Activated CD4-positive, alpha-beta T cell treated with anti-CD3 and anti-CD28 coated beads, Interleukin-2, amount 10 ng/mL, durations not matched to agents 7 days and 5 days (primary cell): ENCODE results near the gene ZNF714. TPM values are rescaled to one million over a fixed set of nuclear protein-coding genes. Genes with fewer than 3 reads are reported as not detected.

Source experiments
- CTCF ChIA-PET: fragments of 350-600 bp; sonication (Branson Sonifier 250); formaldehyde crosslinking; loops from one replicate; lab custom pipeline; 2021; ENCODE audit warnings: antibody characterized with exemption; lab: Charles Lee
- POLR2A ChIA-PET: fragments of 350-600 bp; sonication (Branson Sonifier 250); formaldehyde crosslinking; loops from one replicate; lab custom pipeline; 2021; ENCODE audit warnings: antibody characterized with exemption; lab: Charles Lee
- DNase-seq: peaks from one replicate; pipeline ENCODE4 v3.0.0-alpha.2; 2020
- H3K27ac Mint-ChIP-seq: one replicate; pipeline ENCODE4 v1.8.0; 2021; ENCODE audit warnings: mild to moderate bottlenecking, moderate library complexity, mixed read lengths
- H3K27me3 Mint-ChIP-seq: one replicate; pipeline ENCODE4 v1.8.0; 2021; ENCODE audit warnings: mixed read lengths
- H3K36me3 Mint-ChIP-seq: one replicate; pipeline ENCODE4 v1.8.0; 2021; ENCODE audit warnings: low read depth, mixed read lengths
- H3K4me1 Mint-ChIP-seq: one replicate; pipeline ENCODE4 v1.8.0; 2021; ENCODE audit warnings: mixed read lengths
- H3K4me3 Mint-ChIP-seq: one replicate; pipeline ENCODE4 v1.8.0; 2021; ENCODE audit warnings: mild to moderate bottlenecking, moderate library complexity, mixed read lengths
- H3K9me3 Mint-ChIP-seq: one replicate; pipeline ENCODE4 v1.8.0; 2021; ENCODE audit warnings: mixed read lengths
- total RNA-seq, 2 experiments: library from RNA; stranded (reverse); gene quantifications; one replicate each; pipeline ENCODE4 v1.2.3, GENCODE V29; 2021

Gene ZNF714
- total RNA-seq, 2 experiments from 2014 or later = 22.0 to 24.7 TPM

DNA sequence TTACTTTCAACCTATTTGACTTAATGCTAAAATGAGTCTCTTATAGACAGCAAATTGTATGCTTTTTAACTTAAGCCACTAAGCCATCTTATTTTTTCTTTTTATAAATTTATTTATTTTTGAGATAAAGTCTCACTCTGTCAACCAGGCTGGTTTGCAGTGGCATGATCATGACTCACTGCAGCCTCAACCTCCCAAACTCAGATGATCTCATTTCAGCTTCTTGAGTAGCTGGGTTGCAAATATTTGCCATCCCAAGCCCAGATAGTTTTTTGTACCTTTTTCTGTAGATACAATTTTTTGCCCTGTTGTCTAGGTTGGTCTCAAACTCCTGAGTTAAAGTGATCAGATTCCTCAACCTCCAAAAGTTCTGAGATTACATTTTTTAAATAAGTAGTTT, 27.1 kb downstream of the ZNF714 start:
- CTCF ChIA-PET = no interaction called here

DNA sequence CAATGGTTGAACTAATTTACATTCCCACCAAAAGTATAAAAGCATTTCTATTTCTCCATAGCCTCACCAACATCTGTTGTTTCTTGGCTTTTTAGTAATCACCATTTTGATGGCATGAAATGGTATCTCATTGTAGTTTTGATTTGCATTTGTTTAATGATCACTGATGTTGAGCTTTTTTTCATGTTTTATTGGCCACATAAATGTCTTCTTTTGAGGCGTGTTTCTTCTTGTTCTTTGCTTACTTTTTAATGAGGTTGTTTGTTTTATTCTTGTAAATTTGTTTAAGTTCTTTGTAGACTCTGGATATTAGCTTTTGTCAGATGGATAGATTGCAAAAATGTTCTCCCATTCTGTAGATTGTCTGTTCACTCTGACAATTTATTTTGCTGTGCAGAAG, 28.2 kb downstream of the ZNF714 start:
- Mint-ChIP-seq H3K4me1 (no peaks in the 10 kb centered on the region), H3K27ac (no peak overlapping the region), H3K36me3 (peaks cover 80% of the 10 kb centered on the region), H3K4me3 (no peak overlapping the region), H3K27me3 (no peaks in the 10 kb centered on the region), H3K9me3 (peaks cover 37% of the 10 kb centered on the region)
- ChIA-PET POLR2A (no interaction called here), CTCF (interaction anchor here (0.6 kb wide), 1 partner anchor 321 kb away, joined by 3 read pairs; no protein-coding TSS in a partner anchor)
- DNase-seq = no peak

More for the DNA sequence above, 27.1 kb downstream of the ZNF714 start:
- Mint-ChIP-seq H3K27ac (no peak overlapping the region), H3K9me3 (peaks cover 30% of the 10 kb centered on the region), H3K4me1 (no peaks in the 10 kb centered on the region), H3K4me3 (no peak overlapping the region), H3K36me3 (peaks cover 78% of the 10 kb centered on the region), H3K27me3 (no peaks in the 10 kb centered on the region)
- no peak for DNase-seq
- POLR2A ChIA-PET = no interaction called here

DNA sequence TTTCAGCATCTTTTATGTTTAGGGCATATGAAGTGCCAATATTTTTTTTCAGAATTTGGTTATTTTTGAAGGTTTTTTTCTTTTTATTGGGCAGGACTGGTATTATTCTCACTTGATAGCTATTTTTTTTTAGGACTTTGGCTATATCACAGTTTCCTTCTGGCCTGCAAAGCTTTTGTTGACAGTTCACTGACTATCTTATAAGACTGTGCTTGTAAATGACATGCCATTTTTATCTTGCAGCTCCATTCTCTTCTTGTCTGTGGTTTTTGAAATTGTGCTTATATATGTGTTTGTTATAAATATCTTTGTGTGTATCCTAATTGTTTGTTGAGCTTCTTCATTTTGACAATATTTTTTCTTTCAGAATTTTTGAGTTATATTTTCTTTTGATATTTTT, 33.4 kb downstream of the ZNF714 start:
- Mint-ChIP-seq H3K27ac (no peak overlapping the region), H3K27me3 (no peaks in the 10 kb centered on the region), H3K4me3 (no peak overlapping the region), H3K4me1 (no peaks in the 10 kb centered on the region), H3K36me3 (peaks cover 77% of the 10 kb centered on the region), H3K9me3 (peaks cover 51% of the 10 kb centered on the region)
- ChIA-PET POLR2A (no interaction called here), CTCF (no interaction called here)
- no peak for DNase-seq

DNA sequence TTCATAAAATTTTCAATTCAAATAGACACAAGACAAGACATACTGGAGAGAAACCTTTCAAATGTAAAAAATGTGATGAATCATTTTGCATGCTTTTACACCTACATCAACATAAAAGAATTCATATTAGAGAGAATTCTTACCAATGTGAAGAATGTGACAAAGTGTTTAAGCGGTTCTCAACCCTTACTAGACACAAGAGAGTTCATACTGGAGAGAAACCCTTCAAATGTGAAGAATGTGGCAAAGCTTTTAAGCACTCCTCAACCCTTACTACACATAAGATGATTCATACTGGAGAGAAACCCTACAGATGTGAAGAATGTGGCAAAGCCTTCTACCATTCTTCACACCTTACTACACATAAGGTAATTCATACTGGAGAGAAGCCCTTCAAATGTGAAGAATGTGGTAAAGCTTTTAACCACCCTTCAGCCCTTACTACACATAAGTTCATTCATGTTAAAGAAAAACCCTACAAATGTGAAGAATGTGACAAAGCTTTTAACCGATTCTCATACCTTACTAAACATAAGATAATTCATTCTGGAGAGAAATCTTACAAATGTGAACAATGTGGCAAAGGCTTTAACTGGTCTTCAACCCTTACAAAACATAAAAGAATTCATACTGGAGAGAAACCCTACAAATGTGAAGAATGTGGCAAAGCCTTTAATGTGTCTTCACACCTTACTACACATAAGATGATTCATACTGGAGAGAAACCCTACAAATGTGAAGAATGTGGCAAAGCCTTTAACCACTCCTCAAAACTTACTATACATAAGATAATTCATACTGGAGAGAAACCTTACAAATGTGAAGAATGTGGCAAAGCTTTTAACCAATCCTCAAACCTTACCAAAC, 35.3 kb downstream of the ZNF714 start:
- Mint-ChIP-seq H3K27me3 (no peaks in the 10 kb centered on the region), H3K9me3 (peaks cover 38% of the 10 kb centered on the region), H3K4me1 (no peaks in the 10 kb centered on the region), H3K36me3 (peaks cover 65% of the 10 kb centered on the region), H3K4me3 (no peak overlapping the region), H3K27ac (no peak overlapping the region)
- ChIA-PET POLR2A (no interaction called here), CTCF (no interaction called here)
- no peak for DNase-seq

DNA sequence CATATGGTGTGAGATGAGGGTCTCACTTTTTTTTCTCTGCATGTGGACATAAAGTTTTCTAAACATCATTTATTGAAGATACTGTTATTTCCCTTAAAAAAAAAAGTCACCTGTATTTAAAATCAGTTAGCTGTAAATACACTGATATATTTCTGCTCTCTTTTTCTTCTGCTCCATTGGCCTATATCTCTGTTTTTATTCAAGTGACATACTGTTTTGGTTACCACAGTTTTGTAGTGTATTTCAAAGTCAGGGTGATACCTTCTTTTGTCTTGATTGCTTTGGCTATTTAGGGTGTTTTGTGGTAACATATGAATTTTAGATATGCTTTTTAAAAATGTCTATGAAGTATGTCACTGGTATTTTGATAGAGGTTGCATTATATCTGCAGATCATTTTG, 44.1 kb downstream of the ZNF714 start:
- peaks cover 18% of the 10 kb centered on the region for H3K36me3 Mint-ChIP-seq
- DNase-seq = no peak
- ChIA-PET CTCF (no interaction called here), POLR2A (no interaction called here)
- H3K27me3 Mint-ChIP-seq = no peaks in the 10 kb centered on the region
- H3K4me1 Mint-ChIP-seq = no peaks in the 10 kb centered on the region
- H3K9me3 Mint-ChIP-seq = peaks cover 20% of the 10 kb centered on the region
- H3K4me3 Mint-ChIP-seq = no peak overlapping the region
- no peak overlapping the region for H3K27ac Mint-ChIP-seq

DNA sequence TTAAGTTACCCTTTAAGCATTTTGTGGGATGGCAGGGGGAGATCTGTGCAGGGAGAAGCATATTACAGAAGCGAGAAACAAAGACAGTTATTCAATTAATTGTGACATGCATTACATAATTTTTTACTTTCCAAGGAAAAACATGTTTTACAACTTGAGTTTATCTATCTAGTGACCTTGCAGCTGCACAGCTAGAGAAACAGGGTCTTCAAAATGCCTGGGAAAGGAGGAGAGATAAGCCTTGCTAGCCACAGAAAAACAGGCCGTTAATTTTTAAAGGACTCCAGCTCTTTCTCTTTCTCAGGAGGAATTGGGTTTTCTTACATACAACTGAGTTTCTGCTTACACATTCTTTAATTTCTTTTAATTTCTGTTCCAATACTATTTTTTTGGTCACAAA, 45.0 kb downstream of the ZNF714 start:
- Mint-ChIP-seq H3K27me3 (no peaks in the 10 kb centered on the region), H3K4me3 (no peak overlapping the region), H3K9me3 (peaks cover 20% of the 10 kb centered on the region), H3K36me3 (peaks cover 13% of the 10 kb centered on the region), H3K4me1 (no peaks in the 10 kb centered on the region), H3K27ac (no peak overlapping the region)
- no peak for DNase-seq
- ChIA-PET CTCF (no interaction called here), POLR2A (no interaction called here)

DNA sequence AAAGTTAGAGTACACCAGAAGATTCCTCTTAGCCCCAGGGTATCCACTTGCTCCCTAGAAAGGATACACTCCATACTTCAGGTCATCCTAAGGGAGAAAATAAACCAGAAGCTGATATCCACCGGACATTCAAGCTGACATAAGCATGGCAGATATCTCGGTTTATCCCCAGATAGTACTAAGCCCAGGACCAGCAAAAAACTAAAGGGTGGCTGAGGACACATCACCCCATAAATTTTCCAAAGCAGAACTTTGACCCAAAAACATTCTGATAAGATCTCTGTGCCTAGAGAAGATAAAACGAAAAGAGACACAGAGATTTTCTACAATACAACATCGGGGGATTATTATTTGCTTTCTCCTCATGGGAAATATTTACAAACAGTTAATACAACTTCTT, 45.9 kb downstream of the ZNF714 start:
- H3K4me3 Mint-ChIP-seq = no peak overlapping the region
- no peaks in the 10 kb centered on the region for H3K4me1 Mint-ChIP-seq
- DNase-seq = no peak
- H3K36me3 Mint-ChIP-seq = peaks cover 6% of the 10 kb centered on the region
- H3K9me3 Mint-ChIP-seq = peaks cover 20% of the 10 kb centered on the region
- CTCF ChIA-PET = no interaction called here
- POLR2A ChIA-PET = no interaction called here
- no peak overlapping the region for H3K27ac Mint-ChIP-seq
- H3K27me3 Mint-ChIP-seq = no peaks in the 10 kb centered on the region

DNA sequence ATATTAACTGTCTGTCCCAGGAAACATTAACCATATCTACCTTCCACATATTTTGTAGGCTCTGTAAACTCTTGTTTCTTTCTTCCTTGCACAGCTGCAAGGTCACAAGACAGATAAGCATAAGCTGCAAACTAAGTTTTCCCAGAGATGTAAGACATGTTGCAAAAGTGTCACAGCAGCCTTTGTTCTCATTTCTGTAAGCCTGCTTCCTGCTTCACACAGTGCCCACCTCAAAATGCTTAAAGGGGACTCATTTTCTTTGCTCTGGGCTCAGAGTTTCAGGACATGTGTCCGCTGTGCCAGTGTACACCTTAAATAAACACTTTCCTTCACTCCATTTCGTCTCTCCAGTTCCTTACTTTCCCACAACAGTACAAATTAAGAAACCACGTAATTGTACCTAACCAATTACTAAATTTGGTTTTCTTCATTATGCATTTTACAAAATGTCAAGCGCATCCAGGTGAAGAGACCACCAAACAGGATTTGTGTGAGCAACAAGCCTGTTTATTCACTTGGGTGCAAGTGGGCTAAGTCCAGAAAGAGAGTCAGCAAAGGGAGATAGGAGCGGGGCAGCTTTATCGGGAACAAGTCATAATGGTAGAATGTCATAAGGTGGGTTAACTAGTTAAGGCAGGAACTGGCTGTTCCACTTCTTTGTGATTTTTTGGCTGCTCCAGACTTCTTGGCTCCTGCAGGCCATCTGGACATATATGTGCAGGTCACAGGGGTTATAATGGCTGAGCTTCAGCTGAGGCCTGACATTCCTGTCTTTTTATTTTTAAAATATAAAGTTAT, 47.1 kb downstream of the ZNF714 start:
- H3K27me3 Mint-ChIP-seq = no peaks in the 10 kb centered on the region
- ChIA-PET CTCF (no interaction called here), POLR2A (no interaction called here)
- no peak overlapping the region for H3K4me3 Mint-ChIP-seq
- H3K27ac Mint-ChIP-seq = no peak overlapping the region
- no peak for DNase-seq
- H3K36me3 Mint-ChIP-seq = peaks cover 4% of the 10 kb centered on the region
- no peaks in the 10 kb centered on the region for H3K4me1 Mint-ChIP-seq
- H3K9me3 Mint-ChIP-seq = peaks cover 20% of the 10 kb centered on the region

DNA sequence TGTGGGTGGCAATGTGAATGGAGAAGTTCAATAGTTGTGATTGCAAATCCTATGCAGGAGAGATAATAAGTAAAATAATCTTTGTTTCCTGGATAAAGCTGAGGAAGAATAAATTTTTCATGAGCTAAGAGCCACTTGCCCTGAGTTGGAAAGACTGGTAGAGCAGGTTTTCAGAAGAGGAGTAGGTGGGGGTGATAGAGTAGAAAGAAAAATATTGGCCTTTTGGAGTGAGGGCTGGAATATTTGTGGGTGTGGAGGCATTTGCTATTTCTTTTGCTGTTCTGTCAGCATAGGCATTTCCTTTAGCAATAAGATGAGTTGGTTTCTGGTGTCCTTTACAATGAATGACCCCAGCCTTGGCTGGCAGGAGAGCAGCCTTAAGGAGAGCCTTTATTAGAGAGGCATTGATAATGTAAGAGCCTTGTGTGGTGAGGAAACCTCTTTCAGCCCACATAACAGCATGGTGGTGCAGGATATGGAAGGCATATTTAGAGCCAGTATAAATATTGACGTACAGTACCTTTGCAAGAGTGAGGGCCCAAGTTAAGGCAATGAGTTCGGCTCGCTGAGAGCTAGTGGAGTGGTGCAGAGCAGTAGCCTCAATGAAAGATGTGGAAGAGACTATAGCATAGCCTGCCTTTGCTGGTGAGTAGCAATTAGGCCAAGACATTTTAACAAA, 48.2 kb downstream of the ZNF714 start:
- POLR2A ChIA-PET = no interaction called here
- CTCF ChIA-PET = interaction anchor here (1.1 kb wide), 1 partner anchor 12 kb away, joined by 3 read pairs; the partner anchor contains the start of gene ZNF431
- peaks cover 25% of the 10 kb centered on the region for H3K9me3 Mint-ChIP-seq
- no peak for DNase-seq
- H3K4me1 Mint-ChIP-seq = peaks cover 1% of the 10 kb centered on the region
- no peak overlapping the region for H3K27ac Mint-ChIP-seq
- no peaks in the 10 kb centered on the region for H3K27me3 Mint-ChIP-seq
- H3K36me3 Mint-ChIP-seq = peaks cover 2% of the 10 kb centered on the region
- H3K4me3 Mint-ChIP-seq = no peak overlapping the region

DNA sequence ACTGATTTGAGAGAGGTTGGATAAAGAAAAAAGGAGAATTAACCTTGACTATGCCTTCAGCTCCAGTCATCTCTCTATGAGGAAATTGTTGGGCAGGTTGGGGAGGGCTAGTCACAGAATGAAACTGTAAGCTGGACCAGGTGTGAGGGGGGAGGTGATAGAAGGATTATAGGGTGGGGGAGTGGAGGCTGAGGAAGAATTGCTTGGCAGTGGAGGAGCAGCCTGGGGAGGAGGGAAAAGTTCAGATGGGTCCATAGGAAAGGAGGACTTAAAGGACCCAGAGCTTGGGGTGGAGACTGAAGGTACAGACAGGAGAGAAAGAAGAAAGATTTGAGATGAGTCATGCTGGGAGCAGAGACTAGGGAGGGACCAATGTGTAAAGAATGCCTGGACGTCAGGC, 51.6 kb downstream of the ZNF714 start:
- H3K36me3 Mint-ChIP-seq = no peaks in the 10 kb centered on the region
- peaks cover 1% of the 10 kb centered on the region for H3K4me1 Mint-ChIP-seq
- POLR2A ChIA-PET = no interaction called here
- H3K27ac Mint-ChIP-seq = no peak overlapping the region
- H3K27me3 Mint-ChIP-seq = no peaks in the 10 kb centered on the region
- H3K4me3 Mint-ChIP-seq = no peak overlapping the region
- peaks cover 15% of the 10 kb centered on the region for H3K9me3 Mint-ChIP-seq
- CTCF ChIA-PET = no interaction called here
- DNase-seq = no peak

DNA sequence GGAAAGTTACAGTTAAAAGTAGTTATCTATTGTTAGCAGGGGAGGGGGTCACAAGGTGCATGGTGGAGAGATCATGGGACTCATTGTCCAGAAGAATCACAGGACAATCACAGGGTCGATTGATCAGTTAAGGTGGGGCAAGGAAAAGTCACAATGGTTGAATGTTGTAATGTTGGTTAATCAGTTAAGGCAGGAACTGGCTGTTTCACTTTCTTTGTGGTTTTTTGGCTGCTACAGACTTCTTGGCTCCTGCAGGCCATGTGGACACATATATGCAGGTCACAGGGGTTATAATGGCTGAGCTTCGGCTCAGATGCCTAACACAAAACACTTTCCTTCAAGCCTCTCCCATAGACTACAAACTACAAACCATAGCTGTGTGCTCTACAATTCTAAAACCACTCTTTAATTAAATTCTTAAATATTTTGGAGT, 52.9 kb downstream of the ZNF714 start:
- CTCF ChIA-PET = interaction anchor here (0.6 kb wide), 1 partner anchor 9 kb away, joined by 3 read pairs; no protein-coding TSS in a partner anchor
- POLR2A ChIA-PET = no interaction called here
- Mint-ChIP-seq H3K36me3 (no peaks in the 10 kb centered on the region), H3K27ac (no peak overlapping the region), H3K4me3 (no peak overlapping the region), H3K27me3 (no peaks in the 10 kb centered on the region), H3K9me3 (peaks cover 15% of the 10 kb centered on the region), H3K4me1 (peaks cover 1% of the 10 kb centered on the region)
- DNase-seq = no peak

DNA sequence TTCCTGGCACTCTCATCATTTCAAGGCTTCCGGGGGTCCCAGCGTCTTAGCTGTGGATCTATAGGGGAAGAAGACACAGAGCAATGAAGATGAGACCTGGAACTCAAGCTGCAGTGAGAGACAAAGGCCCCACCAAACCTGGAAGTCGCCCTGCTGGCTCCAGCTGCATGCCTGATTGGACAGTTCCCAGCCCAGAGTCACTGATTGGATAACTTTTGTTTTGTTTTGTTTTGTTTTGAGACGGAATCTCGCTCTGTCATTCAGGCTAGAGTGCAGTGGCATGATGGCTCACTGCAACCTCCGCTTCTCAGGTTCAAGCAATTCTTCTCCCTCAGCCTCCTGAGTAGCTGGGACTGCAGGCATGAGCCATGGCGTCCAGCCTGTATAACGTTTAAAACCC, 53.4 kb downstream of the ZNF714 start:
- ChIA-PET POLR2A (no interaction called here), CTCF (no interaction called here)
- no peak overlapping the region for H3K4me3 Mint-ChIP-seq
- H3K27me3 Mint-ChIP-seq = no peaks in the 10 kb centered on the region
- H3K4me1 Mint-ChIP-seq = peaks cover 1% of the 10 kb centered on the region
- no peak overlapping the region for H3K27ac Mint-ChIP-seq
- DNase-seq = no peak
- H3K36me3 Mint-ChIP-seq = no peaks in the 10 kb centered on the region
- H3K9me3 Mint-ChIP-seq = peaks cover 12% of the 10 kb centered on the region

DNA sequence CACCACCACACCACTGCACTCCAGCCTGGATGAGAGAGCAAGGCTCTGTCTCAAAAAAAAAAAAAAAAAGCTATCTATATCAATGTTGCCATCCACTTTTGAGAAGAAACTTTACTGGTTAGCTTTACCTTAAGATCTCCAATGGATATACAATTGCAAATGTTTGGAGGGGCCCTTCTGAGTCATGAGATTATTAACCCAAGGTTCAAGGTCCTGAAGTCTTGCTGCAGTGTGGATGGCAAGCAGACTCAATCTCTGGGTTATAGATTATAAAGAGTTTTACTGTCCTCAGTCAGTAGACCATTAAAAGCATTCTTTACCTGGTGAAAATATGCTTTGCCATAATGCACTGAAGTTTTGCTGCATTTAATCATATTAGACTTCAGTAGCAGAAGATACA, 56.1 kb downstream of the ZNF714 start:
- H3K4me1 Mint-ChIP-seq = peaks cover 12% of the 10 kb centered on the region
- H3K36me3 Mint-ChIP-seq = peaks cover 11% of the 10 kb centered on the region
- no peak overlapping the region for H3K4me3 Mint-ChIP-seq
- H3K9me3 Mint-ChIP-seq = peaks cover 10% of the 10 kb centered on the region
- no peaks in the 10 kb centered on the region for H3K27me3 Mint-ChIP-seq
- ChIA-PET CTCF (no interaction called here), POLR2A (no interaction called here)
- H3K27ac Mint-ChIP-seq = no peak overlapping the region
- DNase-seq = no peak
